Caco-2 (cell line): ENCODE results near the gene ZNF429. TPM values are rescaled to one million over a fixed set of nuclear protein-coding genes. Genes with fewer than 3 reads are reported as not detected.
"Not testable (repeated sequence)": the region's sequence is repeated elsewhere in the genome, so short reads cannot be mapped to it uniquely, and the experiment has no call there.

ENCODE experiments used
- BruUV-seq: library from RNA; stranded (reverse); fragments of 400-500 nt; replicated peaks from 2 replicates; lab custom pipeline; 2021; lab: Mats Ljungman, UMichigan
- CTCF ChIA-PET: fragments of 300-600 bp; sonication (Branson Sonifier 250); formaldehyde crosslinking; loops from one replicate; lab custom pipeline; 2022; ENCODE audit warnings: antibody characterized with exemption; lab: Charles Lee
- POLR2A ChIA-PET: fragments of 300-600 bp; sonication (Branson Sonifier 250); formaldehyde crosslinking; loops from one replicate; lab custom pipeline; 2022; ENCODE audit warnings: antibody characterized with exemption; lab: Charles Lee
- DNase-seq, 2 experiments: peaks; one replicate each; pipeline versions ENCODE4 v3.0.0 to v3.0.0-alpha.2; 2020 to 2022
- H3K27me3 ChIP-seq: replicated peaks from 2 replicates; pipeline ENCODE4 v1.6.0; 2011; ENCODE audit warnings: low read length; ENCODE audit not compliant: control insufficient read depth, insufficient read depth
- H3K36me3 ChIP-seq: 2 replicates; pipeline ENCODE4 v1.5.1; 2011; ENCODE audit warnings: low read length; ENCODE audit not compliant: control insufficient read depth, insufficient read depth
- H3K4me1 ChIP-seq: fragments of 250-450 bp; sonication (Bioruptor Pico); 2 replicates; pipeline ENCODE4 v1.5.1; 2020; ENCODE audit warnings: mild to moderate bottlenecking
- H3K4me3 ChIP-seq: 2 replicates; pipeline ENCODE4 v1.5.1; 2011; ENCODE audit warnings: low read depth, mild to moderate bottlenecking, control low read depth, low read length
- H3K9me3 ChIP-seq: fragments of 250-450 bp; sonication (Bioruptor Pico); 2 replicates; pipeline ENCODE4 v1.5.1; 2020; ENCODE audit warnings: mild to moderate bottlenecking, moderate library complexity
- H3K27ac Mint-ChIP-seq: one replicate; pipeline ENCODE4 v1.8.0; 2022; ENCODE audit warnings: mixed read lengths; ENCODE audit not compliant: unreplicated experiment
- H3K27me3 Mint-ChIP-seq: one replicate; pipeline ENCODE4 v1.8.0; 2022; ENCODE audit warnings: mixed read lengths; ENCODE audit not compliant: insufficient read depth, unreplicated experiment
- H3K36me3 Mint-ChIP-seq: one replicate; pipeline ENCODE4 v1.8.0; 2022; ENCODE audit warnings: mild to moderate bottlenecking, mixed read lengths; ENCODE audit not compliant: insufficient read depth, unreplicated experiment
- H3K4me1 Mint-ChIP-seq: one replicate; pipeline ENCODE4 v1.8.0; 2022; ENCODE audit warnings: low read depth, mixed read lengths; ENCODE audit not compliant: unreplicated experiment
- H3K4me3 Mint-ChIP-seq: one replicate; pipeline ENCODE4 v1.8.0; 2022; ENCODE audit warnings: mild to moderate bottlenecking, moderate library complexity, mixed read lengths; ENCODE audit not compliant: unreplicated experiment
- H3K9me3 Mint-ChIP-seq: one replicate; pipeline ENCODE4 v1.8.0; 2022; ENCODE audit warnings: mixed read lengths; ENCODE audit not compliant: unreplicated experiment
- CTCF ChIP-seq, 2 experiments: fragments of 200-600 bp in 1 of 2; IDR thresholded peaks; 1 replicate in 1 of 2; 2 replicates in 1 of 2; pipeline versions ENCODE4 v1.5.1 to v1.8.0; 2011 to 2022; ENCODE audit warnings: antibody characterized with exemption in 1 of 2, control low read depth in 1 of 2, inconsistent platforms in 1 of 2, low read depth in 1 of 2, low read length in 1 of 2, mild to moderate bottlenecking in 1 of 2, moderate library complexity in 1 of 2; ENCODE audit not compliant: insufficient read depth in 1 of 2, severe bottlenecking in 1 of 2, unreplicated experiment in 1 of 2
- intact Hi-C: fragments of 100-400 bp; cut with micrococcal nuclease; formaldehyde crosslinking; loops from one replicate; pipeline ENCODE4 v1.10.0; 2022; ENCODE audit not compliant: unreplicated experiment
- total RNA-seq: library from RNA; stranded (reverse); gene quantifications from 2 replicates; pipeline ENCODE4 v1.2.3, GENCODE V29; 2022

ZNF429 gene
- total RNA-seq, 1 experiment from 2014 or later, result 0.29 TPM

GRCh38 chr19:21472507-21472906, 32.9 kb upstream of the ZNF429 start:
- no peaks in the 10 kb centered on the region for H3K4me1 Mint-ChIP-seq
- no peak overlapping the region for H3K4me3 ChIP-seq
- H3K27me3 ChIP-seq, result no peaks in the 10 kb centered on the region
- intact Hi-C loops, result no loop called here
- H3K4me1 ChIP-seq, result no peaks in the 10 kb centered on the region
- no peaks in the 10 kb centered on the region for H3K27me3 Mint-ChIP-seq
- BruUV-seq, result no TSS peak
- H3K9me3 ChIP-seq, result peaks cover 4% of the 10 kb centered on the region; the same call in 1 of the 2 replicates
- no peak for DNase-seq
- no peaks in the 10 kb centered on the region for H3K36me3 ChIP-seq
- ChIA-PET CTCF (no interaction called here), POLR2A (no interaction called here)
- peaks cover 12% of the 10 kb centered on the region for H3K9me3 Mint-ChIP-seq
- no peak for TF ChIP-seq CTCF (IDR thresholded peaks at IDR 0.05; ENCODE audit: insufficient read depth in 1 of 2, low read depth in 1 of 2, low read length in 1 of 2, severe bottlenecking in 1 of 2, unreplicated experiment in 1 of 2)
- H3K36me3 Mint-ChIP-seq, result no peaks in the 10 kb centered on the region
- no peak overlapping the region for H3K4me3 Mint-ChIP-seq
- no peak overlapping the region for H3K27ac Mint-ChIP-seq

DNA sequence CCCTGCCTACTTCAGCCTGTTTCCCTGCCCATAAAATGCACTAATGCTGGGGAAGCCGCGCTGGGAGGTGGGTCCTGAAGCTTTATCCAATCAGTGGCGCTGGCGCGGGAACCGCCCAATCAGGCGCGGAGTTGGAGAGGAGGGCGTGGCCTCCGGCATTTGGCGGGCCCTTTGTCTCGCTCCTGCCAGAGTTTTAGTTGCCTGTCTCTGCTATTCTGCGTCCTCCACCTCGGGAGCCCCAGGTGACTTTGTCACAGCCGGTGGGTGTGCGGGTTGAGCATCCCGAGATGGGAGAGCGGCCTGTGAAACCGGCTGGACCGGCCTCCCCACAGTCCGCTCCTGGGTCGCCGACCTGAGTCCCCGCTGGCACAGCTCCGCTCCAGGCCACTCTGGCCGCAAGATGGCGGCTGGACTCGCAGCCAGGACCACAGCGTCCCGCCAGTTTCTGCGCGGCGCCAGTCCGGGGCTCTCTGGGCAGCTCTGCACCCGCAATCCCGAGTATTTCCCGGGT, 30.7 kb upstream of the ZNF429 start:
- Mint-ChIP-seq H3K4me3 (no peak overlapping the region), H3K27me3 (no peaks in the 10 kb centered on the region), H3K9me3 (peaks cover 19% of the 10 kb centered on the region), H3K4me1 (no peaks in the 10 kb centered on the region), H3K27ac (no peak overlapping the region), H3K36me3 (no peaks in the 10 kb centered on the region)
- no TSS peak for BruUV-seq
- Histone ChIP-seq H3K4me3 (no peak overlapping the region), H3K36me3 (no peaks in the 10 kb centered on the region), H3K9me3 (peaks cover 4% of the 10 kb centered on the region; the same call in 1 of the 2 replicates), H3K27me3 (no peaks in the 10 kb centered on the region), H3K4me1 (no peaks in the 10 kb centered on the region)
- intact Hi-C loops, result no loop called here
- ChIA-PET CTCF (no interaction called here), POLR2A (no interaction called here)
- no peak for DNase-seq
- TF ChIP-seq CTCF (IDR thresholded peaks at IDR 0.05; ENCODE audit: insufficient read depth in 1 of 2, low read depth in 1 of 2, low read length in 1 of 2, severe bottlenecking in 1 of 2, unreplicated experiment in 1 of 2), result no peak

DNA sequence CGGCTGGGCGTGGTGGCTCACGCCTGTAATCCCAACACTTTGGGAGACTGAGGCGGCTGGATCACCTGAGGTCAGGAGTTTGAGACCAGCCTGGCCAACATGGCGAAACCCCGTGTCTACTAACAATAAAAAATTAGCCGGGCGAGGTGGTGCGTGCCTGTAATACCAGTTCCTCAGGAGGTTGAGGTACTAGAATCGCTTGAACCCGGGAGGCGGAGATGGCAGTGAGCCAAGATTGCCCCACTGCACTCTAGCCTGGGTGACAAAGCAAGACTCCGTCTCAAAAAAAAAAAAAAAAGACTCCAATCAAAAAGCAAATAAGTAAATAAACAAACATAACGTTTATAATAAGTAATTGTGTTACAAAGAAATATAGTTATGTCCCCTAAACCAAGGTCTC, 23.0 kb upstream of the ZNF429 start:
- H3K27me3 Mint-ChIP-seq, H3K36me3 Mint-ChIP-seq, CTCF ChIA-PET, POLR2A ChIA-PET, H3K4me1 ChIP-seq, H3K4me3 ChIP-seq, H3K36me3 ChIP-seq, DNase-seq, intact Hi-C loops, H3K27me3 ChIP-seq, H3K4me3 Mint-ChIP-seq, H3K27ac Mint-ChIP-seq, H3K9me3 ChIP-seq, H3K4me1 Mint-ChIP-seq, BruUV-seq: not testable (repeated sequence)
- H3K9me3 Mint-ChIP-seq, result peaks cover 28% of the 10 kb centered on the region

- Histone ChIP-seq H3K4me1 (no peaks in the 10 kb centered on the region), H3K36me3 (no peaks in the 10 kb centered on the region), H3K9me3 (no peaks in the 10 kb centered on the region), H3K27me3 (no peaks in the 10 kb centered on the region), H3K4me3 (no peak overlapping the region)
- no peaks in the 10 kb centered on the region for H3K27me3 Mint-ChIP-seq
- ChIA-PET CTCF (no interaction called here), POLR2A (no interaction called here)
- no peak for TF ChIP-seq CTCF (IDR thresholded peaks at IDR 0.05; ENCODE audit: insufficient read depth in 1 of 2, low read depth in 1 of 2, low read length in 1 of 2, severe bottlenecking in 1 of 2, unreplicated experiment in 1 of 2)
- DNase-seq, result peak in 1 of 2 experiments; percentile 1
- H3K4me1 Mint-ChIP-seq, result no peaks in the 10 kb centered on the region
- intact Hi-C loops, result no loop called here
- no peaks in the 10 kb centered on the region for H3K36me3 Mint-ChIP-seq
- no peak overlapping the region for H3K27ac Mint-ChIP-seq
- peaks cover 27% of the 10 kb centered on the region for H3K9me3 Mint-ChIP-seq
- no peak overlapping the region for H3K4me3 Mint-ChIP-seq
- BruUV-seq, result no TSS peak
Observed at GRCh38 chr19:21482863-21483276, 22.5 kb upstream of the ZNF429 start.
